ENCODE results near the gene GAS2L1.

- TF ChIP-seq CTCF (IDR thresholded peaks at IDR 0.05; ENCODE audit: insufficient read depth, low read length) (no peak), POLR2AphosphoS5 (IDR thresholded peaks at IDR 0.05; ENCODE audit: low read depth) (no peak)
Measured at GRCh38 chr22:29328566-29329500, 22.4 kb downstream of the GAS2L1 start.

All from HL-60 (cell line).